ENCODE results near the gene RIN3. TPM values are rescaled to one million over a fixed set of nuclear protein-coding genes. Genes with fewer than 3 reads are reported as not detected.

The RIN3 gene
- total RNA-seq, 1 experiment from 2014 or later = 1.5 TPM

- TF ChIP-seq CTCF (conservative IDR thresholded peaks at IDR 0.05) = no peak
- H3K27ac Mint-ChIP-seq = peak overlapping the region in 2 of 3 experiments; percentile 19 to 74; a peak in 2 of 7 replicates
- H2AFZ ChIP-seq (ENCODE audit: low read length) = no peak overlapping the region
Observed at GRCh38 chr14:92658160-92658559, 144.6 kb downstream of the RIN3 start.

More at GRCh38 chr14:92658160-92658559, 144.6 kb downstream of the RIN3 start:
- H3K9me3 ChIP-seq (ENCODE audit: control insufficient read depth, low read depth, low read length) = no peaks in the 10 kb centered on the region
- H3K27me3 Mint-ChIP-seq (ENCODE audit: low read depth) = peaks cover 2% of the 10 kb centered on the region; the same call in 1 of the 2 replicates
- no peaks in the 10 kb centered on the region for H3K4me1 ChIP-seq (ENCODE audit: insufficient read depth, low read length)
- WGBS (ENCODE audit: extremely low coverage, insufficient read length, low lambda C conversion rate) = no CpG with 5 or more reads among the region's 13 CpGs
- no peak overlapping the region for H2BK15ac ChIP-seq (ENCODE audit: low read depth, low read length)
- no peak overlapping the region for H2BK120ac ChIP-seq (ENCODE audit: low read depth, low read length, poor library complexity, severe bottlenecking)
- no peaks in the 10 kb centered on the region for H3K79me1 ChIP-seq (ENCODE audit: insufficient read depth, low read depth, low read length, poor library complexity, severe bottlenecking)
- H4K5ac ChIP-seq (ENCODE audit: insufficient read length, low read depth, low read length) = no peak overlapping the region
- H3K18ac ChIP-seq (ENCODE audit: insufficient read length, low read depth, low read length) = no peak overlapping the region
- H3K36me3 Mint-ChIP-seq (ENCODE audit: insufficient read depth in 1 of 3, low read depth in 3 of 3) = peaks cover 0 to 3% (median 0%) of the 10 kb centered on the region in 3 experiments; a peak in 1 of 7 replicates
- H4K91ac ChIP-seq (ENCODE audit: insufficient read length, low read depth, low read length) = no peak overlapping the region
- DNase-seq = no peak
- no peak overlapping the region for H2BK12ac ChIP-seq (ENCODE audit: insufficient read length, low read depth, low read length)
- no peak overlapping the region for H3T11ph ChIP-seq (ENCODE audit: low read length)
- no peak overlapping the region for H2BK5ac ChIP-seq (ENCODE audit: insufficient read length, low read length)
- H4K20me1 ChIP-seq (ENCODE audit: control insufficient read depth, insufficient read depth, insufficient read length) = no peaks in the 10 kb centered on the region
- H3K23ac ChIP-seq (ENCODE audit: insufficient read length, low read depth, low read length) = no peak overlapping the region
- H3K4me2 ChIP-seq (ENCODE audit: insufficient read depth, insufficient read length, low read length) = no peak overlapping the region
- H3K4me3 Mint-ChIP-seq = no peak overlapping the region
- H3K14ac ChIP-seq (ENCODE audit: insufficient read depth, low read length) = no peak overlapping the region
- H3K4me1 Mint-ChIP-seq = peaks cover 6 to 14% of the 10 kb centered on the region in 2 experiments
- no peak overlapping the region for H3K27ac ChIP-seq (ENCODE audit: insufficient read length, low read depth, low read length)
- no peaks in the 10 kb centered on the region for H3K79me2 ChIP-seq (ENCODE audit: insufficient read depth, low read length)
- no peak overlapping the region for H2AK5ac ChIP-seq (ENCODE audit: insufficient read length, low read length)
- H3K4ac ChIP-seq (ENCODE audit: low read depth, low read length) = no peak overlapping the region
- no peak overlapping the region for H2BK20ac ChIP-seq (ENCODE audit: low read depth, low read length, poor library complexity, severe bottlenecking)
- H3K56ac ChIP-seq (ENCODE audit: insufficient read length, low read depth, low read length) = no peak overlapping the region
- H4K8ac ChIP-seq (replicated peaks; ENCODE audit: insufficient read length, low read depth, low read length) = no peak overlapping the region
- H3K9me3 Mint-ChIP-seq = no peaks in the 10 kb centered on the region
- H3K27me3 ChIP-seq (ENCODE audit: insufficient read depth, low read length) = no peaks in the 10 kb centered on the region
- no peak overlapping the region for H3K9ac ChIP-seq (ENCODE audit: extremely low read depth, insufficient read length, low read length)
- H3K23me2 ChIP-seq (ENCODE audit: insufficient read length, low read depth, low read length, poor library complexity, severe bottlenecking) = no peaks in the 10 kb centered on the region
